ENCODE data around the gene USF3.

Gene USF3

DNA sequence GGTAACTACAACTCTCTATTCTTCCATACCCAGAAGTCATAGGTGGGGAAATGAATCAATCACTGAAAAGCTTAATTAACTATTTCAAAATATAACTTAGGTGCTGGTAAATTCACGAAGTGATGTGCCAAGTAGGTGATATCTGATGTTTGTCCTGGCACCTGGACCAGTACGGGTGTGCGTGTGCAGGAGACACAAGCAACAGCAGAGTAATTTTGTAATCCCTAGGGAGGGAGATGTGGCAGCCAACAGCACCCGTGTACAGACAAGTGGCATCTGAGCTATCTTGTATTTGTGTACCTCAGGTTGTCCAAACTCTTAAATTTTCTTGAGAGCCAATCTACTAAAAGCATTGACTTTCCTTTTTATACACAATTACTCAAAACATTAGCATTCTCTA lies 22.8 kb downstream of the USF3 start:
- Histone ChIP-seq H3K4me2 (ENCODE audit: low read length) (no peak overlapping the region), H3K4me3 (ENCODE audit: low read depth, low read length) (no peak overlapping the region), H3K4me1 (no peaks in the 10 kb centered on the region), H3K36me3 (ENCODE audit: control insufficient read depth, insufficient read depth, low read length) (no peaks in the 10 kb centered on the region), H3K79me2 (peaks cover 2% of the 10 kb centered on the region), H3K27ac (no peak overlapping the region), H3K9me3 (ENCODE audit: control insufficient read depth, low read length) (no peaks in the 10 kb centered on the region), H3K9ac (no peak overlapping the region), H2AFZ (no peak overlapping the region), H3K27me3 (ENCODE audit: control insufficient read depth, insufficient read depth, low read length) (no peaks in the 10 kb centered on the region)
- TF ChIP-seq, protein P1, sequence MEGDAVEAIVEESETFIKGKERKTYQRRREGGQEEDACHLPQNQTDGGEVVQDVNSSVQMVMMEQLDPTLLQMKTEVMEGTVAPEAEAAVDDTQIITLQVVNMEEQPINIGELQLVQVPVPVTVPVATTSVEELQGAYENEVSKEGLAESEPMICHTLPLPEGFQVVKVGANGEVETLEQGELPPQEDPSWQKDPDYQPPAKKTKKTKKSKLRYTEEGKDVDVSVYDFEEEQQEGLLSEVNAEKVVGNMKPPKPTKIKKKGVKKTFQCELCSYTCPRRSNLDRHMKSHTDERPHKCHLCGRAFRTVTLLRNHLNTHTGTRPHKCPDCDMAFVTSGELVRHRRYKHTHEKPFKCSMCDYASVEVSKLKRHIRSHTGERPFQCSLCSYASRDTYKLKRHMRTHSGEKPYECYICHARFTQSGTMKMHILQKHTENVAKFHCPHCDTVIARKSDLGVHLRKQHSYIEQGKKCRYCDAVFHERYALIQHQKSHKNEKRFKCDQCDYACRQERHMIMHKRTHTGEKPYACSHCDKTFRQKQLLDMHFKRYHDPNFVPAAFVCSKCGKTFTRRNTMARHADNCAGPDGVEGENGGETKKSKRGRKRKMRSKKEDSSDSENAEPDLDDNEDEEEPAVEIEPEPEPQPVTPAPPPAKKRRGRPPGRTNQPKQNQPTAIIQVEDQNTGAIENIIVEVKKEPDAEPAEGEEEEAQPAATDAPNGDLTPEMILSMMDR (IDR thresholded peaks at IDR 0.05): no peak

DNA sequence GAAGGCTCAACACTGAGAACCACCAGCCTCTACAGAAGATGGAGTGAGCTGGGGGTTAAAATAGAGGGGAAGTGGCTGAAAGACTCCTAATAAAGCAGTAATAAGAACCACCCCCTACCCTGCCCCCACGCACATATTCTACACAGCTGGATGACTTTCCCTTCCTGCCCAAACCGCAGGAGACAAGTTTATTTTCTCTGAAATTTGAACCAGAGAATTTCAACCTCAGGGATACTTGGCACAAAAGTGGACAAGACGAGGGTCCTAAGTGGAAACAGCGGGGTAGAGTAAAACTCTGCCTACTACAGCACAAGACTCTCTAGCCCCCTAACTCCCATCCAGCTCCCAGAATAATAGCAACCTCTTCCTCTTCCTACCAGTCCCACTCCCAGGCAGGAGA lies 28.4 kb downstream of the USF3 start:
- TF ChIP-seq, protein P1 (IDR thresholded peaks at IDR 0.05): no peak
- H3K9me3 ChIP-seq (ENCODE audit: control insufficient read depth, low read length): no peaks in the 10 kb centered on the region

DNA sequence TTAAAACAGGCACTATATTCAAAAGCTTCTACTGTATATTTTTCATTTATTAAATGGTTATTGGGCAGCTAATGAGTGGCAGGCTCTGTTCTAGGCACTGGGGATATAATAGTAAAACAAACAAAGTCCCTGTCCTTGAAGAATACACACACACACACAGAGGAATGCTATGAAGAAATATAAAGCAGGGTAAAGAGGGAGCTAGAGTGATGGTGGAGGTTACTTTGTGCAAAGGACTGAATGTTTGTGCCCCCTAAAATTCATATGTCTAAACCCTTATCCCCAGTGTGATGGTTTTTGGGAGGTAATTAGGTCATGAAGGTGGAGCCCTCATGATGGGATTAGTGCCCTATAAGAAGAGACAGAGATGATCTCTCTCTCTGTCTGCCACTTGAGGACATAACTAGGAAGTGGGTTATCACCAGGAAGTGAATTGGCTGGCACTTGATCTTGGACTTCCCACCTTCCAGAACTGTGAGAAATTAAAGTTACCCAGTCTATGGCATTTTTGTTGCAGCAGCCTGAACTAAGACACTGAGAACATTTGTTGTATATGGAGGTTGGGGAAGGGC lies 31.8 kb downstream of the USF3 start:
- Histone ChIP-seq H3K9ac (no peak overlapping the region), H3K36me3 (ENCODE audit: control insufficient read depth, insufficient read depth, low read length) (no peaks in the 10 kb centered on the region), H3K4me3 (ENCODE audit: low read depth, low read length) (no peak overlapping the region), H3K4me1 (no peaks in the 10 kb centered on the region), H3K27me3 (ENCODE audit: control insufficient read depth, insufficient read depth, low read length) (no peaks in the 10 kb centered on the region), H3K27ac (no peak overlapping the region), H3K79me2 (no peaks in the 10 kb centered on the region), H3K4me2 (ENCODE audit: low read length) (no peak overlapping the region), H2AFZ (no peak overlapping the region), H3K9me3 (ENCODE audit: control insufficient read depth, low read length) (no peaks in the 10 kb centered on the region)
- TF ChIP-seq, protein P1 (IDR thresholded peaks at IDR 0.05): no peak

More for the DNA sequence above, 28.4 kb downstream of the USF3 start:
- H3K27ac ChIP-seq: no peak overlapping the region
- no peaks in the 10 kb centered on the region for H3K79me2 ChIP-seq
- H3K4me3 ChIP-seq (ENCODE audit: low read depth, low read length): no peak overlapping the region
- no peak overlapping the region for H2AFZ ChIP-seq
- no peaks in the 10 kb centered on the region for H3K27me3 ChIP-seq (ENCODE audit: control insufficient read depth, insufficient read depth, low read length)
- H3K9ac ChIP-seq: no peak overlapping the region
- H3K4me2 ChIP-seq (ENCODE audit: low read length): no peak overlapping the region
- no peaks in the 10 kb centered on the region for H3K36me3 ChIP-seq (ENCODE audit: control insufficient read depth, insufficient read depth, low read length)
- H3K4me1 ChIP-seq: no peaks in the 10 kb centered on the region

DNA sequence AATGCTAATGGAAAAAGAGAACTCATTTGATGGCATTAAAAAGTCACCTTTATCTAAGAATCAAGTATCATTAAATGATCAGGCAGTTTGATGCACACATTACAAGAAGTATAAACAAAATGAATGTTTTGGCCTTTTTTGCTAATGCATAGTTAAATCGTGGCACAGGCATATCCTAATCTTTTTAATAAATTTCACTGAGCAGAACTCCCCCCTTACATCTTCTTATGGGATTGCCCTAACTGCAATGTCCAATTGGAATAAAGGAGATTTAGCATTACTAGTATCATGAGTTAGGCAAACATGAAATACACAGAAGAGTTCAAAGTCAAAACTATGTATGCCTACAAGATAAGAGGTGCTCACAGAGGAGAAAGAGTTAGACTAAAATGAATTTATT lies 32.7 kb downstream of the USF3 start:
- Histone ChIP-seq H3K36me3 (ENCODE audit: control insufficient read depth, insufficient read depth, low read length) (no peaks in the 10 kb centered on the region), H3K27ac (no peak overlapping the region)

More for the DNA sequence above, 32.7 kb downstream of the USF3 start:
- Histone ChIP-seq H3K4me3 (ENCODE audit: low read depth, low read length) (no peak overlapping the region), H3K4me2 (ENCODE audit: low read length) (no peak overlapping the region), H3K9ac (no peak overlapping the region), H3K9me3 (ENCODE audit: control insufficient read depth, low read length) (no peaks in the 10 kb centered on the region), H3K4me1 (no peaks in the 10 kb centered on the region), H3K79me2 (no peaks in the 10 kb centered on the region), H3K27me3 (ENCODE audit: control insufficient read depth, insufficient read depth, low read length) (no peaks in the 10 kb centered on the region), H2AFZ (no peak overlapping the region)
- TF ChIP-seq, protein P1 (IDR thresholded peaks at IDR 0.05): no peak
